ENCODE results near the gene ZNF410. TPM values are rescaled to one million over a fixed set of nuclear protein-coding genes. Genes with fewer than 3 reads are reported as not detected.

ZNF410 gene, protein sequence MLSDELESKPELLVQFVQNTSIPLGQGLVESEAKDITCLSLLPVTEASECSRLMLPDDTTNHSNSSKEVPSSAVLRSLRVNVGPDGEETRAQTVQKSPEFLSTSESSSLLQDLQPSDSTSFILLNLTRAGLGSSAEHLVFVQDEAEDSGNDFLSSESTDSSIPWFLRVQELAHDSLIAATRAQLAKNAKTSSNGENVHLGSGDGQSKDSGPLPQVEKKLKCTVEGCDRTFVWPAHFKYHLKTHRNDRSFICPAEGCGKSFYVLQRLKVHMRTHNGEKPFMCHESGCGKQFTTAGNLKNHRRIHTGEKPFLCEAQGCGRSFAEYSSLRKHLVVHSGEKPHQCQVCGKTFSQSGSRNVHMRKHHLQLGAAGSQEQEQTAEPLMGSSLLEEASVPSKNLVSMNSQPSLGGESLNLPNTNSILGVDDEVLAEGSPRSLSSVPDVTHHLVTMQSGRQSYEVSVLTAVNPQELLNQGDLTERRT
- total RNA-seq (2021), result 24.5 and 28.1 TPM in 2 replicates
- long read RNA-seq, transcript ZNF410-217 (12 exons, 1,961 nt), result minor isoform, 6 of 375 reads
- long read RNA-seq, transcript ZNF410-211 (12 exons, 2,601 nt), result minor isoform, 118 of 375 reads
- long read RNA-seq, transcript ZNF410-201 (11 exons, 2,293 nt), result major isoform, 137 of 375 reads
- long read RNA-seq, partial matches to known transcripts, result 11 of 375 reads
- long read RNA-seq, other reads (novel, unspliced or antisense), result 102 of 375 reads

DNA sequence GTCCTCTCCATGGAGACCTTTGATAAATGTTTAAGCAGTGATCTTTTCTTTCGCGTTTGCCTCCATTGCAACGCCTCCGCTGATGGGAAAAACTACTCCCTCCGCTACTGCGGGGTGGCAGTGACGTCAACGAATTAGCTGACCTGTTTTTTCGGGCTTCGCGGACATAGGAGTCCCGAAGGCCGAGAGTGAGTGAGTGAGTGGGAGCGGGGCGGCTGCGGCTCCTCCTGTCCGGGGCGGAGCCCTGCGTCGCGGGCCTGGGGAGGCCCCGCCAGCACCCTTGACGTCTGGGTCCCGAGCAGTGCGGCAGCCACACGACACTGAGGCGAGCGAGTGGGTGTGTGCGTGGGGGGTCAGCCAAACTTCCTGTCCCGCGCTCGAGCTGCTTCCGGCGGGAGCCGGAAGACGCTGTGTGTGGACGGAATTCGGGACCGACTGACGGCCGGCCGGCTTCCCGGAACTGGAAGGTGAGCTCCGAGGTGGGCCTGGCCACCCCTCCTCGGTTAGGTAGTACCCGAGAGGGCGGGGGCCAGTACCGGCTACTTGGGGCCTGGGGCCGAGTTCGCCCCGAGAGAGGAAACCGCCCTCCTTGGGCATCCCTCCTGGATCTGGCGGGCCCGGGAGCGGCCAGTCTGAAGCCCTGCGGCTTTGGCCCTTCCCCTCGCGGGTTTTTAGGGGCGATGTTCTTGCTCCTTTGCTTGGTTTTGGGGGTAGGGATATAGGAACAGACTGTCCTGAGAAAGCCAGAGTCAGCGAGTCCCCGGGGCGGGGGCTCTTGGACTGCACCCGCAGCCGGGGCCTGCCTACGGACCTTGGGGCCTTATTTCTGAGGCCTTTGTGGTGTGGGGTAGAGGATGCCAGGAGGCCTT lies at the start of gene ZNF410:
ZNF410 (plus strand) TSS at position 411 of the 869 bp plus-strand sequence. CDS start 5,317 bp downstream, outside the sequence.
- peaks cover 19 to 21% of the 10 kb centered on the region in 2 experiments for H3K4me1 Mint-ChIP-seq
- peak within 1 kb of the TSS; percentile 60 for H3K27ac ChIP-seq (ENCODE audit: insufficient read length, low read depth, low read length)
- peak within 1 kb of the TSS; percentile 85 to 97 (median 90) for H3K27ac Mint-ChIP-seq
- no peak within 1 kb of the TSS for H4K91ac ChIP-seq (ENCODE audit: insufficient read length, low read depth, low read length)
- no CpG with 5 or more reads among the region's 65 CpGs for WGBS (ENCODE audit: extremely low coverage, insufficient read length, low lambda C conversion rate)
- H4K5ac ChIP-seq (ENCODE audit: insufficient read length, low read depth, low read length), result no peak within 1 kb of the TSS
- H2BK12ac ChIP-seq (ENCODE audit: insufficient read length, low read depth, low read length), result no peak within 1 kb of the TSS
- H3K23me2 ChIP-seq (ENCODE audit: insufficient read length, low read depth, low read length, poor library complexity, severe bottlenecking), result peaks cover 13% of the 10 kb centered on the region
- peak within 1 kb of the TSS; percentile 84 for H3K14ac ChIP-seq (ENCODE audit: insufficient read depth, low read length)
- H2BK20ac ChIP-seq (ENCODE audit: low read depth, low read length, poor library complexity, severe bottlenecking), result no peak within 1 kb of the TSS
- H2AFZ ChIP-seq (ENCODE audit: low read length), result peak within 1 kb of the TSS; percentile 76
- peaks cover 0 to 6% (median 5%) of the 10 kb centered on the region in 3 experiments; a peak in 4 of 7 replicates for H3K36me3 Mint-ChIP-seq (ENCODE audit: insufficient read depth in 1 of 3, low read depth in 3 of 3)
- H3K56ac ChIP-seq (ENCODE audit: insufficient read length, low read depth, low read length), result no peak within 1 kb of the TSS
- no peak within 1 kb of the TSS for H2BK5ac ChIP-seq (ENCODE audit: insufficient read length, low read length)
- no peaks in the 10 kb centered on the region for H3K4me1 ChIP-seq (ENCODE audit: insufficient read depth, low read length)
- TF ChIP-seq, protein P1, sequence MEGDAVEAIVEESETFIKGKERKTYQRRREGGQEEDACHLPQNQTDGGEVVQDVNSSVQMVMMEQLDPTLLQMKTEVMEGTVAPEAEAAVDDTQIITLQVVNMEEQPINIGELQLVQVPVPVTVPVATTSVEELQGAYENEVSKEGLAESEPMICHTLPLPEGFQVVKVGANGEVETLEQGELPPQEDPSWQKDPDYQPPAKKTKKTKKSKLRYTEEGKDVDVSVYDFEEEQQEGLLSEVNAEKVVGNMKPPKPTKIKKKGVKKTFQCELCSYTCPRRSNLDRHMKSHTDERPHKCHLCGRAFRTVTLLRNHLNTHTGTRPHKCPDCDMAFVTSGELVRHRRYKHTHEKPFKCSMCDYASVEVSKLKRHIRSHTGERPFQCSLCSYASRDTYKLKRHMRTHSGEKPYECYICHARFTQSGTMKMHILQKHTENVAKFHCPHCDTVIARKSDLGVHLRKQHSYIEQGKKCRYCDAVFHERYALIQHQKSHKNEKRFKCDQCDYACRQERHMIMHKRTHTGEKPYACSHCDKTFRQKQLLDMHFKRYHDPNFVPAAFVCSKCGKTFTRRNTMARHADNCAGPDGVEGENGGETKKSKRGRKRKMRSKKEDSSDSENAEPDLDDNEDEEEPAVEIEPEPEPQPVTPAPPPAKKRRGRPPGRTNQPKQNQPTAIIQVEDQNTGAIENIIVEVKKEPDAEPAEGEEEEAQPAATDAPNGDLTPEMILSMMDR (conservative IDR thresholded peaks at IDR 0.05), result no peak
- H3K79me2 ChIP-seq (ENCODE audit: insufficient read depth, low read length), result peaks cover 10% of the 10 kb centered on the region; the same call in 1 of the 2 replicates
- H3K18ac ChIP-seq (ENCODE audit: insufficient read length, low read depth, low read length), result peak within 1 kb of the TSS; percentile 77
- peak within 1 kb of the TSS; percentile 91 for H3K4me2 ChIP-seq (ENCODE audit: insufficient read depth, insufficient read length, low read length)
- no peaks in the 10 kb centered on the region for H3K9me3 ChIP-seq (ENCODE audit: control insufficient read depth, low read depth, low read length)
- H2BK15ac ChIP-seq (ENCODE audit: low read depth, low read length), result no peak within 1 kb of the TSS
- no peak within 1 kb of the TSS for H3T11ph ChIP-seq (ENCODE audit: low read length)
- no peak within 1 kb of the TSS for H4K8ac ChIP-seq (replicated peaks; ENCODE audit: insufficient read length, low read depth, low read length)
- H3K79me1 ChIP-seq (ENCODE audit: insufficient read depth, low read depth, low read length, poor library complexity, severe bottlenecking), result peaks cover 6% of the 10 kb centered on the region
- H3K9me3 Mint-ChIP-seq, result no peaks in the 10 kb centered on the region; a peak in 1 of 5 replicates
- H3K4me3 Mint-ChIP-seq, result peak within 1 kb of the TSS; percentile 86 to 91
- H3K27me3 Mint-ChIP-seq (ENCODE audit: low read depth), result no peaks in the 10 kb centered on the region
- H3K23ac ChIP-seq (ENCODE audit: insufficient read length, low read depth, low read length), result no peak within 1 kb of the TSS
- H2BK120ac ChIP-seq (ENCODE audit: low read depth, low read length, poor library complexity, severe bottlenecking), result no peak within 1 kb of the TSS
- H4K20me1 ChIP-seq (ENCODE audit: control insufficient read depth, insufficient read depth, insufficient read length), result no peaks in the 10 kb centered on the region
- no peaks in the 10 kb centered on the region for H3K27me3 ChIP-seq (ENCODE audit: insufficient read depth, low read length)
- no peak within 1 kb of the TSS for H3K4ac ChIP-seq (ENCODE audit: low read depth, low read length)
- DNase-seq, result peak; percentile 88
- peak within 1 kb of the TSS; percentile 85 for H3K9ac ChIP-seq (ENCODE audit: extremely low read depth, insufficient read length, low read length)
- H2AK5ac ChIP-seq (ENCODE audit: insufficient read length, low read length), result no peak within 1 kb of the TSS
